MM.1S (cell line): ENCODE data around the gene S1PR2.

Experiments used
- EZH2phosphoT487 ChIP-seq: fragments of 300-600 bp; sonication (generic); IDR thresholded peaks from 2 replicates; pipeline ENCODE4 v1.6.1; 2018; ENCODE audit warnings: antibody characterized with exemption, low read length
- TF ChIP-seq, protein P1 (sequence below): fragments of 300-600 bp; sonication (generic); IDR thresholded peaks from 2 replicates; pipeline ENCODE4 v1.5.1; 2016; ENCODE audit warnings: antibody characterized with exemption, low read length, mixed read lengths

- TF ChIP-seq, protein P1, sequence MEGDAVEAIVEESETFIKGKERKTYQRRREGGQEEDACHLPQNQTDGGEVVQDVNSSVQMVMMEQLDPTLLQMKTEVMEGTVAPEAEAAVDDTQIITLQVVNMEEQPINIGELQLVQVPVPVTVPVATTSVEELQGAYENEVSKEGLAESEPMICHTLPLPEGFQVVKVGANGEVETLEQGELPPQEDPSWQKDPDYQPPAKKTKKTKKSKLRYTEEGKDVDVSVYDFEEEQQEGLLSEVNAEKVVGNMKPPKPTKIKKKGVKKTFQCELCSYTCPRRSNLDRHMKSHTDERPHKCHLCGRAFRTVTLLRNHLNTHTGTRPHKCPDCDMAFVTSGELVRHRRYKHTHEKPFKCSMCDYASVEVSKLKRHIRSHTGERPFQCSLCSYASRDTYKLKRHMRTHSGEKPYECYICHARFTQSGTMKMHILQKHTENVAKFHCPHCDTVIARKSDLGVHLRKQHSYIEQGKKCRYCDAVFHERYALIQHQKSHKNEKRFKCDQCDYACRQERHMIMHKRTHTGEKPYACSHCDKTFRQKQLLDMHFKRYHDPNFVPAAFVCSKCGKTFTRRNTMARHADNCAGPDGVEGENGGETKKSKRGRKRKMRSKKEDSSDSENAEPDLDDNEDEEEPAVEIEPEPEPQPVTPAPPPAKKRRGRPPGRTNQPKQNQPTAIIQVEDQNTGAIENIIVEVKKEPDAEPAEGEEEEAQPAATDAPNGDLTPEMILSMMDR: no peak
- TF ChIP-seq EZH2phosphoT487: no peak
Observed at GRCh38 chr19:10211061-10211460, 20.1 kb downstream of the S1PR2 start.
